Astrocyte (in vitro differentiated cells and primary cell): ENCODE results near the gene PCNX1. TPM values are rescaled to one million over a fixed set of nuclear protein-coding genes. Genes with fewer than 3 reads are reported as not detected.

Source experiments
- DNase-seq: peaks from one replicate; pipeline ENCODE4 v3.0.0-alpha.2; 2010; ENCODE audit warnings: low read depth
- FAIRE-seq: peaks from 2 replicates; lab custom pipeline; 2011; peaks lifted over from hg19 to GRCh38; lab: Jason Lieb, UNC
- H2AFZ ChIP-seq: 2 replicates; pipeline ENCODE4 v1.6.0; 2012; ENCODE audit warnings: low read depth, low read length, inconsistent platforms
- H3K27ac ChIP-seq: 2 replicates; pipeline ENCODE4 v1.5.1; 2011; ENCODE audit warnings: low read depth, low read length, inconsistent platforms
- H3K27me3 ChIP-seq: 2 replicates; pipeline ENCODE4 v1.6.0; 2011; ENCODE audit warnings: low read length, inconsistent platforms; ENCODE audit not compliant: insufficient read depth
- H3K36me3 ChIP-seq: 2 replicates; pipeline ENCODE4 v1.5.1; 2011; ENCODE audit warnings: low read length, inconsistent platforms; ENCODE audit not compliant: insufficient read depth
- H3K4me1 ChIP-seq: 2 replicates; pipeline ENCODE4 v1.5.1; 2011; ENCODE audit warnings: low read length, inconsistent platforms; ENCODE audit not compliant: insufficient read depth
- H3K4me2 ChIP-seq: 2 replicates; pipeline ENCODE4 v1.6.0; 2012; ENCODE audit warnings: low read length, inconsistent platforms
- H3K4me3 ChIP-seq: 2 replicates; pipeline ENCODE4 v1.5.1; 2011; ENCODE audit warnings: low read depth, mild to moderate bottlenecking, low read length, inconsistent platforms; ENCODE audit not compliant: insufficient read depth
- H3K79me2 ChIP-seq: 2 replicates; pipeline ENCODE4 v1.6.0; 2012; ENCODE audit warnings: mild to moderate bottlenecking, low read length, inconsistent platforms; ENCODE audit not compliant: insufficient read depth
- H3K9ac ChIP-seq: 2 replicates; pipeline ENCODE4 v1.6.0; 2012; ENCODE audit warnings: mild to moderate bottlenecking, low read length, inconsistent platforms
- H3K9me3 ChIP-seq: 2 replicates; pipeline ENCODE4 v1.5.1; 2012; ENCODE audit warnings: low read depth, mild to moderate bottlenecking, low read length, inconsistent platforms; ENCODE audit not compliant: insufficient read depth
- H4K20me1 ChIP-seq: 2 replicates; pipeline ENCODE4 v1.6.0; 2012; ENCODE audit warnings: low read length, inconsistent platforms; ENCODE audit not compliant: insufficient read depth
- H3K27ac Mint-ChIP-seq: one replicate; pipeline ENCODE4 v1.8.0; 2021; ENCODE audit warnings: mild to moderate bottlenecking, mixed read lengths; ENCODE audit not compliant: unreplicated experiment
- H3K27me3 Mint-ChIP-seq: one replicate; pipeline ENCODE4 v1.8.0; 2021; ENCODE audit warnings: low read depth, mixed read lengths; ENCODE audit not compliant: unreplicated experiment
- H3K36me3 Mint-ChIP-seq: one replicate; pipeline ENCODE4 v1.8.0; 2021; ENCODE audit warnings: low read depth, mixed read lengths; ENCODE audit not compliant: unreplicated experiment
- H3K4me1 Mint-ChIP-seq: one replicate; pipeline ENCODE4 v1.8.0; 2021; ENCODE audit warnings: low read depth, mixed read lengths; ENCODE audit not compliant: unreplicated experiment
- H3K4me3 Mint-ChIP-seq: one replicate; pipeline ENCODE4 v1.8.0; 2021; ENCODE audit warnings: mild to moderate bottlenecking, moderate library complexity, mixed read lengths; ENCODE audit not compliant: unreplicated experiment
- H3K9me3 Mint-ChIP-seq: one replicate; pipeline ENCODE4 v1.8.0; 2021; ENCODE audit warnings: mild to moderate bottlenecking, mixed read lengths; ENCODE audit not compliant: unreplicated experiment
- CTCF ChIP-seq: IDR thresholded peaks from 2 replicates; pipeline ENCODE4 v1.5.1; 2011; ENCODE audit warnings: low read depth, mild to moderate bottlenecking, inconsistent platforms, low read length, moderate library complexity; ENCODE audit not compliant: insufficient read depth
- EZH2 ChIP-seq: IDR thresholded peaks from 2 replicates; pipeline ENCODE4 v1.6.1; 2012; ENCODE audit warnings: mild to moderate bottlenecking, low read length, inconsistent platforms; ENCODE audit not compliant: insufficient read depth
- total RNA-seq: library from RNA; stranded (reverse); gene quantifications from 2 replicates; pipeline ENCODE4 v1.2.1, GENCODE V29; 2021

PCNX1 gene
- total RNA-seq, 1 donor from 2014 or later, result 91.3 TPM

GRCh38 chr14:71000091-71000490 lies 92.8 kb downstream of the PCNX1 start:
- no peak overlapping the region for H3K4me3 Mint-ChIP-seq
- Histone ChIP-seq H3K4me1 (peaks cover 12% of the 10 kb centered on the region), H3K4me3 (no peak overlapping the region), H3K36me3 (peaks cover 12% of the 10 kb centered on the region), H3K9me3 (no peaks in the 10 kb centered on the region), H3K9ac (no peak overlapping the region), H3K27ac (no peak overlapping the region), H3K27me3 (no peaks in the 10 kb centered on the region), H2AFZ (no peak overlapping the region), H3K79me2 (peaks cover 23% of the 10 kb centered on the region), H4K20me1 (peaks cover 25% of the 10 kb centered on the region), H3K4me2 (no peak overlapping the region)
- DNase-seq (no peak), FAIRE-seq (no peak)
- H3K27ac Mint-ChIP-seq, result no peak overlapping the region
- no peaks in the 10 kb centered on the region for H3K9me3 Mint-ChIP-seq
- no peaks in the 10 kb centered on the region for H3K27me3 Mint-ChIP-seq
- peaks cover 25% of the 10 kb centered on the region for H3K36me3 Mint-ChIP-seq
- peaks cover 15% of the 10 kb centered on the region for H3K4me1 Mint-ChIP-seq
- TF ChIP-seq CTCF (no peak), EZH2 (no peak)

- Histone ChIP-seq H3K9ac (no peak overlapping the region), H2AFZ (no peak overlapping the region), H4K20me1 (peaks cover 22% of the 10 kb centered on the region), H3K36me3 (peaks cover 7% of the 10 kb centered on the region), H3K27ac (no peak overlapping the region), H3K9me3 (no peaks in the 10 kb centered on the region), H3K4me1 (peaks cover 18% of the 10 kb centered on the region), H3K4me3 (no peak overlapping the region), H3K27me3 (no peaks in the 10 kb centered on the region), H3K79me2 (peaks cover 21% of the 10 kb centered on the region), H3K4me2 (no peak overlapping the region)
- H3K27me3 Mint-ChIP-seq, result no peaks in the 10 kb centered on the region
- H3K4me1 Mint-ChIP-seq, result peaks cover 13% of the 10 kb centered on the region
- no peak for TF ChIP-seq EZH2
- no peak for TF ChIP-seq CTCF
- H3K4me3 Mint-ChIP-seq, result no peak overlapping the region
- FAIRE-seq (peak; percentile 23), DNase-seq (no peak)
- peaks cover 22% of the 10 kb centered on the region for H3K36me3 Mint-ChIP-seq
- no peaks in the 10 kb centered on the region for H3K9me3 Mint-ChIP-seq
- H3K27ac Mint-ChIP-seq, result no peak overlapping the region
These were observed 94.5 kb downstream of the PCNX1 start for GRCh38 chr14:71001742-71002141.

DNA sequence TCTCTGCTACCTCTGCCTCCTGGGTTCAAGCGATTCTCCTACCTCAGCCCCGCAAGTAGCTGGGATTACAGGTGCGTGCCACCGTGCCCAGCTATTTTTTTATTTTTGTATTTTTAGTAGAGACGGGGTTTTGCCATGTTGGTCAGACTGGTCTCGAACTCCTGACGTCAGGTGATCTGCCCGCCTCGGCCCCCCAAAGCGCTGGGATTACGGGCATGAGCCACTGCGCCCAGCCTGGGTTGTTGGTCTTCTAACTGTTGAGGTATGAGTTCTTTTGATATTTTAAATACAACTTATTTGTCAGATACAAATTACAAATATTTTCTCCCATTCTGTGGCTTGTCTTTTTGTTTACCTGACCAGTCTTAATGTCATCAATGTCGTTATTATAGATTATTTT lies 95.9 kb downstream of the PCNX1 start:
- H3K27me3 Mint-ChIP-seq, result no peaks in the 10 kb centered on the region
- no peak overlapping the region for H3K4me3 ChIP-seq
- no peaks in the 10 kb centered on the region for H3K9me3 Mint-ChIP-seq
- FAIRE-seq (no peak), DNase-seq (no peak)
- peaks cover 7% of the 10 kb centered on the region for H3K36me3 ChIP-seq
- H3K36me3 Mint-ChIP-seq, result peaks cover 22% of the 10 kb centered on the region
- no peaks in the 10 kb centered on the region for H3K27me3 ChIP-seq
- no peak overlapping the region for H3K27ac ChIP-seq
- TF ChIP-seq EZH2, result no peak
- TF ChIP-seq CTCF, result no peak
- H3K4me2 ChIP-seq, result no peak overlapping the region
- peak overlapping the region; percentile 55 for H3K27ac Mint-ChIP-seq
- no peak overlapping the region for H3K9ac ChIP-seq
- no peak overlapping the region for H2AFZ ChIP-seq
- H4K20me1 ChIP-seq, result peaks cover 22% of the 10 kb centered on the region
- no peak overlapping the region for H3K4me3 Mint-ChIP-seq
- peaks cover 18% of the 10 kb centered on the region for H3K4me1 ChIP-seq
- peaks cover 21% of the 10 kb centered on the region for H3K79me2 ChIP-seq
- peaks cover 13% of the 10 kb centered on the region for H3K4me1 Mint-ChIP-seq
- no peaks in the 10 kb centered on the region for H3K9me3 ChIP-seq
